DOHH2 (cell line): ENCODE data around the gene VWA5B2.

Source experiments
- CTCF ChIP-seq: fragments of 200-600 bp; sonication (generic); IDR thresholded peaks from one replicate; pipeline ENCODE4 v1.5.1; 2014; ENCODE audit warnings: antibody characterized with exemption, mild to moderate bottlenecking, low read depth, low read length; ENCODE audit not compliant: poor library complexity, severe bottlenecking
- EZH2phosphoT487 ChIP-seq: fragments of 200-600 bp; sonication (generic); IDR thresholded peaks from 2 replicates; pipeline ENCODE4 v1.6.1; 2017; ENCODE audit warnings: borderline replicate concordance, mild to moderate bottlenecking, antibody characterized with exemption, low read length, moderate library complexity, mixed read lengths

GRCh38 chr3:184229394-184230080 lies at the start of gene VWA5B2:
- peak; percentile 65; the same call in 1 of the 2 replicates for TF ChIP-seq EZH2phosphoT487
- TF ChIP-seq CTCF, result no peak
